ENCODE results near the gene NECTIN1.

NECTIN1 gene

DNA sequence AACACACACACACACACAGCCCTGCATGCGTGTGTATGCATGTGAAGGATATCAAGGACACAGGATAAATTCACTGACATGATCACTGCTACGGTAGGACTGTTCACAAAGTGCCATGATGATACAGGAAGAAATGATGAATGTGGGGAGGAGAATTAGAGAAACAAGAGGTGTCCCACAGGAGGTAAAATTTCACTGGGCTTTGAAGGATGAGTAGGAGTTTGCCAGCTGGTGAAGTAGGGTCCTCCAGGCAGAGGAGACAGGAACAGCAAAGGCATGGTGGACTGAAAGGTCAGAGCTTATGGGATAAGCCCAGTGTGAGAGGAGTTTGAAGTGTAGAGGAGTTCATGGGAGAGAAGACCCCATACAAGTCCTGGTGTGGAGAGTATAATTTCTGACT, 18.6 kb downstream of the NECTIN1 start:
- DNase-seq: no peak

DNA sequence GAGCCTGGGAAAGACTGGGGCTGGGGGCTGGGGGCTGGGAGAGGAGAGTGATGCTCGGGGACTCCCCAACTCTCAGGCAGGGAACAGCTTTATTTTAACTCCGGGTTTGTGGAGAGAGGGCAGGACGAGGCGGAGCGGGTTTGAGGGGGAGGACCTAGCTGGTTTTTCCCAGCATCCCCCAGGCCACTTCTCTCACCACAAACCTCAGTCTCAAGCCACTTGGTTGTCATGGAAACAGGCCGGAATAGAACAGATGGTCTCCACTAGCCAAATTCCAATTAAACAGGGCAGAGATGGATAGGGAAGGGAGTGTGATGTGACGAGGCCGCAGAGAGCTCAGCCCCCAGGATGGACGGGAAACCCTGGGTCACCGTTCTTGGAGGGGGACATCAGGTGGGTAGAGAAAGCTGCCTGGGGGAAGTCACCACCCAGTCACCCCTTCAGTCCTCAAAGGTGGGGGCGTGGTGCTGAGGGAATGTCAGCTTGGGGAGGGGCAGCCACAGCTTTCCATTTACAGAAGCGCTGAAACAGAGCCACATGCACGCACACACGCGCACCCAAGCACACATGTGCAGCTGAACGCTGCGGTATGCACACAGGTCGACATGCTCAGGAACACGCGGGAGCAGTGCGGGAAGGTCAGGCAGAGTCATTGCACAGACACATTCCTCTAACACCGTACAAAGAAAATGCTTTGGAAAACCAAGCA, 19.2 kb downstream of the NECTIN1 start:
- no peak for DNase-seq

DNA sequence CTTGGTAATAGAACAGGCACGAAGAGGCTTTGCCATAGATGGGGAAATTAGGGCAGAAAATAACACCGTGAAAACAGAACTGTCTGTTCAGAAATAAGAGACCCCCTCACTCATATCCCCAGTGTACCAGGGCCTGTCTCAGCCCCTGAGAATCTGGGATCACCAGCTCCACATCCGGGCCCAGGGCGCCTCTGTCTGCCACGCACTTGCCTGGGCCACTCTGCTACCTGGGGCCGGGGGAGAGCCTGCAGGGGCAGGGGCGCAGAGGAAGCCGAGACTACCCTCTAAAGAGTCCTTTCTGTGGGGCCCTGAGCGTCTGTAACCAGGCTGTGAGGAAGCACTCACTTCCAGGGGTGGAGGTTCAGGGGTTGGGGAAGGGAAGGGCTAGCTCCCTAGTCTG, 19.8 kb downstream of the NECTIN1 start:
- DNase-seq: no peak

DNA sequence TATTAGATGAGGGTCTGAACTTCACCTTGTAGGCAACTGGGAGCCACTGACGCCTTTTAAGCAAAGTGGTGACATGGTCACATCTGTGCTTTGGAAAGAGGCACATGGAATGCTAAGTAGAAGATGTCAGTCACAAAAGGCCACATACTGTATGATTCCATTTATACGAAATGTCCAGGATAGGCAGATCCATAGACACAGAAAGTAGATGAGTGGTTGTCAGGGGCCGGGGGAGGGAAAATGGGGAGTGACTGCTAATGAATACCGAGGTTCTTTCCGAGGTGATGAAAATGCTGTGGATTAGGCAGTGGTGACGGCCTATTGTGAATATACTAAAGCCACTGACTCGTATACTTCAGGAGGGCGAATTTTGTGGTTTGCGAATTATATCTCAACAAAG, 20.6 kb downstream of the NECTIN1 start:
- DNase-seq: no peak

GRCh38 chr11:119706887-119707286, 22.1 kb downstream of the NECTIN1 start:
- DNase-seq: no peak

DNA sequence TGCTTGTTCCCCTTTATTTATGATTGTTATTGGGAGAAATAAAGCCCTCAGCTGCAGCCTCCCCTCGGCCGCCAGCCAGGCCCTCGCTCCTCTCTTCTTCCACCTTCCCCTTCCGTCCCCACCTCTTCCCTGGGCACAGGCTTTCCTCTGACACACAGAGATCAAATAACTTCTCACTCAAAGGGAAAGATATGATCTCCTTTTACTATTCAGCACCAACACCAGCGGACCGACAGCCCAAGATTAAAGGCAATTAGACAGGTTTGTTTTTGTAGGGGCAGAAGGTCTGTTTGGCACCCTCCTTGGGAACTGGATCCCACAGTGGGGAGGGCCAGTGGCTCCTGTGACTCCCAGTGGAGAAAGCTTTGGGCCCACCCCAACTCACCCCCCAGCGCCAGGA, 23.0 kb downstream of the NECTIN1 start:
- DNase-seq: no peak

DNA sequence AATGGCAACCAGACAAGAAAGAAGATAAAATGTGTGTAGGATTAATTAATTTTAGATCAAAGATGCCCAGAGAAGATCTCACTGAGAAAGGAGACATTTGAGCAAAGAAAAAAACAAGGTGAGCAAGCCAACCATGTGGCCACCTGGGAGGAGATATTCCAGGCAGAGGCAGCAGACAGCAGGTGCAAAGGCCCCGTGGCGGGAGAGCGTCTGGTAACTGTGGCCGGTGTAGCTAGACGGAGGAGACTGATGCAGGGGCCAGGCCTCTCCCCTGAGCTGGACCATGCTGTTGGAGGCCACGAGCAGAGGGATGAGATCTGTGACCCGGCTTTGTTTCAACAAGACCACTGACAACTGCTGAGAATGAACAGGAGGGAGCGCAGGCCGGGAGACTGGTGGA, 23.6 kb downstream of the NECTIN1 start:
- DNase-seq: no peak

DNA sequence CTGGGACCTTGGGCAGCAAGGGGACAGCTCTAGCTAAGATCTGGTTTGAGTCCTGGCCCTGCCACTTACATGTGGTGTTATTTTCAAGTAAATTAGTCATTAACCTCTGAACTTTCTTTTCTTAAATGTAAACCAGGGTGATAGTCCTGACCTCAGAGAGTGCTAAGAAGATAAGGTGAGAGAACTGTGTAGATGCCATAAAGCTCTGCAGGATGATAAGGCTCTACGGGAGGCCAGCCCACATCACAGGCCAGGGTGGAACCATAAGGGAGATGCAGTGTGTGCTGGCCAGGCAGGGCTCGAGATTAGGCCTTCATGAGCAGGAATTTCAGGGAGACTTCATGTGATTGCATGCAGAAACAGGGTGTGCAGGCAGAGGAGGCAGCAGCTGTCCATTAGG, 24.2 kb downstream of the NECTIN1 start:
- no peak for DNase-seq

GRCh38 chr11:119701591-119702549, 27.1 kb downstream of the NECTIN1 start:
- no peak for DNase-seq

DNA sequence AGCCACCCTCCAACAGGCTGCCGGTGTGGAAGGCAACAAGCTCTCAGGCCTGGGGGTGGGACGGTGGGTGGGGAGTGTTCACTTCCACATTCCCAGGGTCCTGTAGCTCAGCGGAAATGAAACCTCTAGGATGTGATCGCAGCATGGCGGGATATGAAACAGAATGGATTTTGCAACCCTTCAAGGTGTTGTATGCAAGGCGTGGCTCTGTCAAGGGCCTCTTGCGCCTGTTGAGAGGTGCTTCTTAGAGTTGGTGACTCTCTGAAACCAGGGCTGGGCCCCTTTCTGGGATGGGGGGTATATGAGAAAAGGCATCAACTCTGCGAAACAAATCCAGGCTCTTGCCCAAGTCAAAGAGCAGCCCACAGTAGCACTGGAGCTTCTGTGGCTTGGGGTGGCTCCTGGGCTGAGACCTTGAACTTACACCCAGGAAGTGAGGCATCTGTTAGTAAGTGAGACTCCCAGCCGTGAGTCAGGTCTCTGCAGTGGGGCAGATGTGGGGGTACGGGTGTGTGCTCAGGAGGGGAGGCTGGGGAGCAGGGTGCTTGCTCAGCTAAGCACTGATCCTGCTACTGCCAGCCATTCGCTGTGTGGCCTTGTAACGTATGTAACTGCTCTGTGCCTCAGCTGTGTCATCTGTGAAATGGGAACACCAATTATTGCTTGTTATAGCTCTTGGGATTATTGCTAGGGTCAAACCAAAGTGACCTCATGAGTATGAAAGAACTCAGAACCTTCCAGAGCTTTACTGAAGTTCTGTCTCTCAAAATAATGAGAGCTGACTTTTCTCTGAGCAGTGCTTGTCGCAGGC, 28.3 kb downstream of the NECTIN1 start:
- no peak for DNase-seq

DNA sequence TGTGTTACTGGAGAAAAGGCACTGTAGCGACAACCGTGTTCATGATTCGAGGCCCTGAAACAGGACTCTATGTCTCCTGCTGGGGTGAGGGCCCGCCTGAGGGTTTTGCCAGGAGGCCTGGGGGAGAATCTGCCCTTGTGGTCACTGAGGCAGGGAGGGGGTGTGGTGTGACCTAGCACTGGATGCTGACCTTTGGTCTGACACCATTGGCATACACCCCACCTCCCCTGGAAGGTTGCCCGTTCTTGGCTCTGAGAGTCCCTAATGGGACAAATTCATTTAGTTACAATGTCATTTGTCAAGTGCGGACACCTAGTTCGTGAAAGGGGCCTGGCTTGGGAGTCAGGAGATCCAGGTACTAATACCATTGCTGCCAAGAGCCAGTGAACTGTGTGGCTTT, 29.0 kb downstream of the NECTIN1 start:
- no peak for DNase-seq

DNA sequence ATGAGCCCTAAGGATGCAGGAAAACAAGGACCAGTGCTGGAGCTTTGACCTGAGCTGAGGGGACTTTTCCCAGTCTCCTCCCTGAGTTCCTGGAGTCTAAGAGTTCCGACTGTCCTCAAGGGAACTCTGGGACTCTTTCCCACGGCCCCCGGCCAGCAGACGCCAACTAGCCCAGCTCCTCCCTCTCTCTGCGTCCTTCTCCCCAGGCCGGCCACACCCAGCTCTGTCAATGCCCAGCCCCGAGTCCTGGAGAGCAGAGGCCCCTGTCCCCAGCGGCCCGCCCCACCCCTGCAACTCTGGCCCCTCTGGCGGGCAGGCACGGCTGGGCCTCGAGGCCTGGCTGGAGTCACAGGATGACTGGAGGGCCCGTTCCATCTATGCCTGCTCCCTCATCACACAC, 29.8 kb downstream of the NECTIN1 start:
- no peak for DNase-seq

GRCh38 chr11:119697882-119698281, 31.1 kb downstream of the NECTIN1 start:
- no peak for DNase-seq

- no peak for DNase-seq
Measured at GRCh38 chr11:119697445-119697844, 31.6 kb downstream of the NECTIN1 start.

DNA sequence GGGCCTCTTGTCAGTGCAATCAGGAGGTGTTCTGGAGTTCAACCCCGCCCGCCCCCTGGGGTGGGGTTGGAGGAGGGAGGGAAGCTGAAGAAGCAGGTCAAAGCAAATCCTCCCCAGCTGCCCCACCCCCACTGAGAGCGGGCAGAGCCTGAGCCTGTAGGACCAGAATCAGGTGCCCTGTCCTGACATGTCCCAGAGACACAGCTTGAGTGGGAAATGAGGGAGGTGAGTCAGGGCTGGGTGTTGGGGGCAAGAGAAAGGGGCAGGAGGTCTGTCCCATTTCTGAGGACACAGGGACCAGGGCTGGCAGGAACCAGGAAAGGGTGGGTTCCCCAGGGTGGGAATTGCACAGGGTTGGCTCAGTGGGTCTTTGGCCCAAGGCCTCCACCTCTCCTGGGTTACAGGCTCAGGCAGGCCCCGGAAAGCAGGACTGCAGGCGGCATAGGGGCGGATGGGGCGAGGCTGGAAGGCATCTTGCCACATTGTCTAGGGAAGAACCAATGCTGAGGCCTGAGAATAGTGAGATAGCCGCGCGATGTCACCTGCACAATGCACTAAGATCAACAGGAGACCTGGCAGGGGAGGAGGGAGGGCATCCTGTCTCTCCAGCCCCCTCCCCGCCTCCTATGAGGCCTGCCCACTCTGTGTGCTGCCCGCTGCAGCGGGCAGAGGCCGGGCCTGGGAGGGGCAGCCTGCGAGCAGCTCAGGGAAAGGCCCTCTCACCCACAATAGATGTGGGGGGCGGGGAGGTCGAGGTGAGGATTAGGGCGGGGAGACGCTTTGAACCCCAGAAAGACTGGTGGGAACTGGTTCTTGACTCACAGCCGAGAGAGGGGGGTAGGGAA, 32.4 kb downstream of the NECTIN1 start:
- no peak for DNase-seq

GRCh38 chr11:119694334-119694733, 34.7 kb downstream of the NECTIN1 start:
- no peak for DNase-seq

GRCh38 chr11:119693253-119693815, 35.7 kb downstream of the NECTIN1 start:
- no peak for DNase-seq

DNA sequence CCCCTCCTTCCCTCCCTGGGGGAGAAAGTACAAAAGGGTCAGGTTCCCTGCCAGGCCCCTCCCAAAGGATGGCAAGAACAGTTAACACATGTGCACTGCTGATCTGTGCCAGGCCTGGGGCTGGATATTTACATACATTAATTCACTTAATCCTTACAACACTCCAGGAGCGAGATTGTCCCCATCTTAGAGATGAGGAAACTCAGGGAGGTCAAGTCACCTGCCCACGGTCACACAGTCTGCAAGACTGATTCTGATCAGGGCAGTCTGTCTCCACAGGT, 36.5 kb downstream of the NECTIN1 start:
- no peak for DNase-seq

- DNase-seq: no peak
Measured at GRCh38 chr11:119691701-119692539, 37.1 kb downstream of the NECTIN1 start.

DNA sequence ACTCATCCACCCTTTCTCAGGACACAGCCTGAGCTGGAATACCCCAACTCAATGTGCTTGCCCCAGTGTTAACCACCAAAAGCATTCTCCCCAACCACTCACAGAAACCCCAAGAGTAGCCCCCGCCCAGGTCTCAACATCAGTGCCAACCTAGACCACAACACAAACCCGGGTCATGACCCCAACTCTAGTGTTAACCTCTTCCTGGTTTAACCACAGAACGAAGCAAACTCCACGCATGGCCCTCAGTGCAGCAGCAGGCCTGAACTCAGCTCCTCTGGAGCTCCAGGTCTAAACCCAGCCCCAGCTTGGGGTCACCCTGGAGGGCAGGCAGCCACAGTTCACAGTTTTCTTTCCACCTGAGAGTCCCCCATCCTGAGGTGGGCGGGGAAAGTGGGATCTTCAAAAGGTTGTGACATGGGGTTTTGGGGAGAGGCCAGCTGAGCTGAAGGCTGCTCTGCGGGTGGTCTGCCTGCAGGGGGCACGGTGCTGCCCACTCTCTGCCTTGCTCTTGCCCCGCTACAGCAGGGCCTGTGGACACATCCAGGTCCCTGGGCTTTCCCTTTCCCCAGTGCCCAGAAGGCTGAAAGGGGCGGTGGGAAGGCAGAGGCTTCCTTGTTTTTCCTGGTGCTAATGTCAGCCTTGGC, 37.9 kb downstream of the NECTIN1 start:
- DNase-seq: no peak

DNA sequence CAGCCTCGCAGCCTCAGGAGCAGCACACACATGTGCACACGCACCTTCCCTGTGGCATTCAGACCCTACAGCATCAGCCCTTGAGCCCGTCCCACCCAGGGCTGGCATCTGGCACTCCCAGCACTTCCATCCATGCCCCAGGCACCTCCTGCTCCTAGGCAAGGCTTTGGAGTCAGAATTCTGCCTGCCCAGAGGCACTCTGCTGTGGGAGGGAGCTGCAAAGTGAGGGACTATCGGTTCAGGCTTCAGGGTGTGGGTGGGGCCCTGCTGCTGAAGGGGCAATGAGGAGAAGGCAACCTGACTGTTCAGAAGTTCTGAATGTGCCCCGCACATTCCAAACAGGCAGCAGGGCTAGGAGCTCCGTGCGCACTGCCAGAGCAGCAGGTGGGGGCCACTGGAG, 39.7 kb downstream of the NECTIN1 start:
- no peak for DNase-seq

All from stimulated activated CD4-positive, alpha-beta T cell treated with anti-CD3 and anti-CD28 coated beads, Interleukin-2, amount 100 ng/mL, for 48 hours (primary cell).